Fibroblast of skin of right quadriceps (primary cell): Measurements from ENCODE around the gene ANKRD39.
A peak's percentile ranks its signal among the peaks of the same experiment; 100 is the strongest.

Experiments
- DNase-seq: peaks from one replicate; pipeline ENCODE4 v3.0.0-alpha.2; 2013

ANKRD39 gene

GRCh38 chr2:96825057-96825456, 32.8 kb downstream of the ANKRD39 start:
- DNase-seq: no peak

GRCh38 chr2:96824079-96824870, 33.5 kb downstream of the ANKRD39 start:
- peak; percentile 33 for DNase-seq

- no peak for DNase-seq
These were observed 34.6 kb downstream of the ANKRD39 start for GRCh38 chr2:96823198-96823597.

DNA sequence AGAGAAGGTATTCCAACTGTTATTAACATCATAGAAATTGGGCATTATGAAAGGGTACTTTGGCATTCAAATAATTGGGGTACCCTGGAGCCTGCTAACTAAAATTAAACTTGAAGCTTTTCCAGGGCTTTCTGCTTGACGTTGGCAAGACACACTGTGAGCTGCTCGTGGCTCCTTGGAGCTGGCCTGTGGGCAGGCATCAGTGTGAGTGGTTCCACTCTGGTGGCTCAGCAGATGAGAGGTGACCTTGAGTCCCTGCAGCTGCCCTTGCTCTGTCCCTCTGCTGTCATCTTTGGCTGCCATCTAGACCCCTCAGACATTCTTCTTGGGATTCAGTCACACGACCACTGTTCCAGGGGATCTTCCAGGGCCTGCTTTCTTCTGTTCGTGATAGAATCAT, 35.0 kb downstream of the ANKRD39 start:
- DNase-seq: no peak

- no peak for DNase-seq
These were observed 36.6 kb downstream of the ANKRD39 start for GRCh38 chr2:96821113-96821675.

DNA sequence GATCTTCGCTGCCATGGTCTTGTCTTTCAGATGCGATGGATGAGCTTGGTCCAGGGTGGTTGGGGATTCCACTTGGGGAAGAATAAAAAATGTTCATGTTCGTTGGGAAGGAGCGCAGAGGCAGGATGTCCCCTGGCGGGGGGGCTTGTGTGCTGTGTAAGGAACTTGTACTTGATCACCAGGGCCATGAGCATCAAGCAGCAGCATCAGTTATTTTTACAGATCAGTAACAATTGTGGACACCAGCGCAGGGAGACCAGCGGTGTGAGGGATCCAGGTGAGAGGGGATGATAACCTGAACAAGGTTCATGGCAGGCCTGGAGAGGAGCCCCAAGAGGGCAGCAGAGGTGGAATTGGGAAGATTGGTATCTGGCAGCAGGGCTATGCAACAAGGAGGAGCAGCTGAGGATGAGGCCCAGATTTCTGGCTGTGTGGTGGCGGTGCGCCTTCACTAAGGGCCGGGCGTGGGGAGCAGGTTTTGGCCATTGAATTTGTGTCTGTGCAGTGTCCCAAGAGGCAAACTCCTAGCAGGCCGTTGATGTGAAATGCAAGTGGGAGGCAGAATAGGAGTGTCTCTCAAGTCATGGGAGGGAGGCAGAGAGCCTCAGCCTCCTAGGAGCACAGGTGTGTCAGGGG, 37.8 kb downstream of the ANKRD39 start:
- no peak for DNase-seq

- DNase-seq: no peak
These were observed 38.5 kb downstream of the ANKRD39 start for GRCh38 chr2:96819128-96819875.

DNA sequence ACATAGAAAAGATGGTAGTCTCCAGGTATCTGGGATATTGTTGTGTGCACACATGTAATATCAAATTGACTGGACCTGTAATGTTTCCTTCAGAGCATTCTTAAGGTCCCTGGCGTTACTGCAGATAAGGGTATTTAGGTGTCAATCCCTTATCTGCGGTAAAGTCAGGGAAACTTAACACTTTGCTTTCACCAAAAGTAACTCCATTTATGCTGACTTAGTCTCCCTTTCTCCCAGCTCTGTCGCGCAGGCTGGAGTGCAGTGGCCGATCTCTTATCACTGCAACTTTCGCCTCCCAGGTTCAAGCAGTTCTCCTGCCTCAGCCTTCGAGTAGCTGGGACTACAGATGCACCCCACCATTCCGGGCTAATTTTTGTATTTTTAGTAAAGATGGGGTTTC, 39.9 kb downstream of the ANKRD39 start:
- no peak for DNase-seq

DNA sequence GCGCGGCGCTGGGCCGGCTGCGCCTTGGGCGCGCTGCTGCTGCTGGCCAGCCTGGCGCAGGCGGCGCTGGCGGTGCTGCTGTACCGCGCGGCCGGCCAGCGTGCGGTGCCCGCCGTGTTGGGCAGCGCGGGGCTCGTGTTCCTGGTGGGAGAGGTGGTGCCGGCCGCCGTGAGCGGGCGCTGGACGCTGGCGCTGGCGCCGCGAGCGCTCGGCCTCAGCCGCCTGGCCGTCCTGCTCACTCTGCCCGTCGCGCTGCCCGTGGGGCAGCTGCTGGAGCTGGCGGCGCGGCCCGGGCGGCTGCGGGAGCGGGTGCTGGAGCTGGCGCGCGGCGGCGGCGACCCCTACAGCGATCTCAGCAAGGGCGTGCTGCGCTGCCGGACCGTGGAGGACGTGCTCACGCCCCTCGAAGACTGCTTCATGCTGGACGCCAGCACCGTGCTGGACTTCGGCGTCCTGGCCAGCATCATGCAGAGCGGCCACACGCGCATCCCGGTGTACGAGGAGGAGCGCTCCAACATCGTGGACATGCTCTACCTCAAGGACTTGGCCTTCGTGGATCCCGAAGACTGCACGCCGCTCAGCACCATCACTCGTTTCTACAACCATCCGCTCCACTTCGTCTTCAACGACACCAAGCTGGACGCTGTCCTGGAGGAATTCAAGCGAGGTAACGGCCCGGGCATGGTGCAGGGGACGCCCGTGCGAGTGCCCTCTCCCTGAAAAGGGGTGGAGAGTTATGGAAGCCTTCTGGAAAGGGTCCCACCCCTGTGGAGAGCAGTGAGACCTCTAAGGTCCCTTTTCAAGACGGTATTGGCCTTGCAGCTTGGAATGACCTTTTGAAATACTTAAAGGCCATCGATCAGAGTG, 40.7 kb downstream of the ANKRD39 start:
- no peak for DNase-seq

DNA sequence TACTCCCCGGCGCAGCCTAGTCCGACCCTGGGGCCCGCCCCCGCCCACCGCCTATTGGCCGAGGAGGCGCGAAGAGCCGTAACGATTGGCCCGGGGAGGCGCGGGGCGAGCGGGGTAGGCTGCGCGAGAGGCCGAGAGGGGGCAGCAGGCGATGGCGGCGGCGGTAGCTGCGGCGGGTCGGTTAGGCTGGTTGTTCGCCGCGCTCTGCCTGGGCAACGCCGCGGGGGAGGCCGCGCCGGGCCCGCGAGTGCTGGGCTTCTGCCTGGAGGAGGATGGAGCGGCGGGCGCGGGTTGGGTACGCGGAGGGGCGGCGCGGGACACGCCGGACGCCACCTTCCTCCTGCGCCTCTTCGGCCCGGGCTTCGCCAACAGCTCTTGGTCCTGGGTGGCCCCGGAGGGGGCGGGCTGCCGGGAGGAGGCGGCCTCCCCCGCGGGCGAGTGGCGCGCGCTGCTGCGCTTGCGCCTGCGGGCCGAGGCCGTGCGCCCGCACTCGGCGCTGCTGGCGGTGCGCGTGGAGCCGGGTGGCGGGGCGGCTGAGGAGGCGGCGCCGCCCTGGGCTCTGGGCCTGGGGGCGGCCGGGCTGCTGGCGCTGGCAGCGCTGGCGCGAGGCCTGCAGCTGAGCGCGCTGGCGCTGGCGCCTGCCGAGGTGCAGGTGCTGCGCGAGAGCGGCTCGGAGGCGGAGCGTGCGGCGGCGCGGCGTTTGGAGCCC, 41.5 kb downstream of the ANKRD39 start, which contains the start of gene CNNM3:
TSS of gene CNNM3 (plus strand) at position 142 of the 709 bp plus-strand sequence. CDS start at position 152, 10 bp downstream.
- DNase-seq: peak; percentile 89

- DNase-seq: no peak
These were observed 42.3 kb downstream of the ANKRD39 start for GRCh38 chr2:96815326-96816126.

DNA sequence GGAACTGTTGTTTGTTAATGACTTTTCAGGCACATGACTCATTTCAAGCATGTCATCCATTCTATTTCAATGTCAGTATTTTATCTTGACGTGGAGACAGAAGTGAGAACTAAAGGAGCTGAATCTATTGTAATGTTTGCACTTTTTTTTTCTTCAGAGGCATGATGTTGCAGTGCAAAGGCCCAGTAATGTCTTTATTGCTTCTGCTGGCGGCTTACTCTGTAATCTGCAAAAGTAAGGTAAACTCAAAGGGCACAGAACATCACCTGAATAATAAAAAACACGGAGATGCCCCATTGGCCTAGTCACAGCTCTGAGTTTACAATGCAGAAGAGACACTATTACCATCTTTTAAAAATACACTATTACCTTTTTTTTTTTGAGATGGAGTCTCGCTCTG, 44.2 kb downstream of the ANKRD39 start:
- no peak for DNase-seq

- peak; percentile 77 for DNase-seq
These were observed 45.9 kb downstream of the ANKRD39 start for GRCh38 chr2:96811917-96812316.

GRCh38 chr2:96810783-96811192, 47.0 kb downstream of the ANKRD39 start:
- no peak for DNase-seq

DNA sequence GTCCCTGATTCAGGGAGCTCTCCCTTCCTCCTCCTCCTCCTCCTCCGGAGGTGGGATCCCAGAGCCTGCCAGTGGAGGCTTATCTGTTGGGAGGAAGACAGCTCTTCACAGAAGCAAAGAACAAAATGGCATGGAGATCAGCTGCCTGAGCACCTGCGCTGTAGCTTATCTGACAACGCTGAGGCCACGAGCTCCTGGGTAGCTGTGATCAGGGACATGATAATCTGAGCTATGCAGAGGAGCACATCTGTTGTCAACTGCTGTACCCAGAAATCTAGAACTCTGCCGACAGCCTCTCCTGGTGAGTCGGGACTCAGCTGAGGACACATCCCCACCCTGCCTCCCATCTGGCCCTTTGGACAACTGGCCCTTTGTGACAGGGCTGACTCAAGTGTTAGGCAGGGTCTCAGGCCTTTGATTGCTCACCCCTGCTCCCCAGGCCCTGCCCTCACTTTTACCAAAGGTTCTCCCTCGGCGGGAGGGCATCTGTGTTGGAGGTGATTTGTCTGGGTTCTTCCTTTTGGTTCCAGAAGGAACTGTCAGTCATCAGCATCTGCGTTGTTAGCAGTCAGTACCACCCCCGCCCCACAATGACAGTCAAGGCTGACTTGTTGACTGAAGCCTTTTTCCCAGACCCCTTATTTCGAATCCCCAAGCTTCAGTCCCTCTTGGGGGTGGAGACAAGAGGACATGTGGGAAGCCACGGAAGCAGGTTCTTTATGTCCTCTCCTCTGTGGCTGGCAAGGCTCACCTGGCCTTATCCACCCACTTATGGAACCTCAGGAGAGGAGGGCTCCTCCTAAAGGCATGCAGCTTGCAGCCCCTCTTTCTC, 47.6 kb downstream of the ANKRD39 start:
- DNase-seq: no peak

- DNase-seq: no peak
These were observed 48.5 kb downstream of the ANKRD39 start for GRCh38 chr2:96809216-96809882.

DNA sequence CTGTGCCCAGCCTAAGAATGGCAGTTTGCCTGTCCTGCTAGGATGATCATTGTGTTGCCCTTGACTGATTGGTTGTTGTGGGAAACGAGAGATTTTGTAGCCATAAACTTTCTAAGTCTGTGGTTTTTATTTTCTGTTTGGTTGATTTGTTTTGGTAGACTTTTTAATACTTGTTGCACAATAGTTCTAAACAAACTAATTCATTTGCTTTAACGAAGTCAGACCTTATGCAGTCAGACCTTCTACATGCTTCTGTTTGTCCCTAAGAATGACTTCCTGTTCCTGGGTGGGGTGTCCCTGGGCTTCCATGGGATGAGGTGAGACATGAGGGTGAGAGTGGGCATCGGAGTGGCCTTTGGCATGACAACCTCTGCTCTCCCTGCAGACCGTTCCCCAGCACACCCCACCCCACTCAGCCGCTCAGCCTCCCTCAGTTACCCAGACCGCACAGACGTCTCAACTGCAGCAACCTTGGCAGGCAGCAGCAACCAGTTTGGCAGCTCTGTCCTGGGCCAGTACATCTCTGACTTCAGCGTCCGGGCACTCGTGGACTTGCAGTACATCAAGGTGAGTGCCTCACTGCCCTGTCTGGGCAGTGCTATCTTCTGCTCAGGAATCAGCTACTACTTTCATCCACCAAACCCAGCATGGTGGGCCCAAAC, 49.5 kb downstream of the ANKRD39 start:
- no peak for DNase-seq

DNA sequence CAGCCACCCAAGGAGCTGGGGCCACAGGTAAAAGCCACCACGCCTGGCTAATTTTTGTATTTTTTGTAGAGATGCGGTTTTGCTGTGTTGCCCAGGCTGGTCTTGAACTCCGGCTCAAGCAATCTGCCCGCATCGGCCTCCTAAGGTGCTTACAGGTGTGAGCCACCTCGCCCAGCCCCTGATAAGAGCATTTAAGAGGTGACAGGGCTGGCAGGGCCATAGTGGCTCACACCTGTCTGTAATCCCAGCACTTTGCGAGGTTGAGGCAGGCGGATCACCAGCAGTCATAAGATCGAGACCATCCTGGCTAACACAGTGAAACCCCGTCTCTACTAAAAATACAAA, 50.7 kb downstream of the ANKRD39 start:
- DNase-seq: no peak
